ENCODE results near the gene TBC1D26.
"Not testable (repeated sequence)": the region's sequence is repeated elsewhere in the genome, so short reads cannot be mapped to it uniquely, and the experiment has no call there.

The TBC1D26 gene

GRCh38 chr17:15744074-15744676 lies 12.1 kb downstream of the TBC1D26 start:
- FAIRE-seq, result no peak

GRCh38 chr17:15744885-15745284 lies 12.8 kb downstream of the TBC1D26 start:
- FAIRE-seq, result no peak

GRCh38 chr17:15749403-15749802 lies 17.3 kb downstream of the TBC1D26 start:
- FAIRE-seq, result not testable (repeated sequence)

GRCh38 chr17:15768865-15769533 lies 36.9 kb downstream of the TBC1D26 start:
- not testable (repeated sequence) for FAIRE-seq

- FAIRE-seq, result not testable (repeated sequence)
Observed at GRCh38 chr17:15770679-15771078, 38.6 kb downstream of the TBC1D26 start.

GRCh38 chr17:15776871-15777270 lies 44.8 kb downstream of the TBC1D26 start:
- FAIRE-seq, result no peak

- no peak for FAIRE-seq
Observed at GRCh38 chr17:15777297-15777696, 45.2 kb downstream of the TBC1D26 start.

- no peak for FAIRE-seq
Observed at GRCh38 chr17:15777717-15778116, 45.6 kb downstream of the TBC1D26 start.

- no peak for FAIRE-seq
Observed at GRCh38 chr17:15779119-15779518, 47.0 kb downstream of the TBC1D26 start.

GRCh38 chr17:15780188-15780587 lies 48.1 kb downstream of the TBC1D26 start:
- peak; percentile 17 for FAIRE-seq

- FAIRE-seq, result no peak
Observed at GRCh38 chr17:15782866-15783265, 50.8 kb downstream of the TBC1D26 start.

GRCh38 chr17:15783461-15783860 lies 51.4 kb downstream of the TBC1D26 start:
- FAIRE-seq, result no peak

GRCh38 chr17:15784351-15784750 lies 52.3 kb downstream of the TBC1D26 start:
- not testable (repeated sequence) for FAIRE-seq

- not testable (repeated sequence) for FAIRE-seq
Observed at GRCh38 chr17:15787363-15788075, 55.4 kb downstream of the TBC1D26 start.

- FAIRE-seq, result not testable (repeated sequence)
Observed at GRCh38 chr17:15788365-15788764, 56.3 kb downstream of the TBC1D26 start.

All from islet of Langerhans (tissue), 1 donor.